ENCODE results near the gene ZNF853.

The ZNF853 gene

DNA sequence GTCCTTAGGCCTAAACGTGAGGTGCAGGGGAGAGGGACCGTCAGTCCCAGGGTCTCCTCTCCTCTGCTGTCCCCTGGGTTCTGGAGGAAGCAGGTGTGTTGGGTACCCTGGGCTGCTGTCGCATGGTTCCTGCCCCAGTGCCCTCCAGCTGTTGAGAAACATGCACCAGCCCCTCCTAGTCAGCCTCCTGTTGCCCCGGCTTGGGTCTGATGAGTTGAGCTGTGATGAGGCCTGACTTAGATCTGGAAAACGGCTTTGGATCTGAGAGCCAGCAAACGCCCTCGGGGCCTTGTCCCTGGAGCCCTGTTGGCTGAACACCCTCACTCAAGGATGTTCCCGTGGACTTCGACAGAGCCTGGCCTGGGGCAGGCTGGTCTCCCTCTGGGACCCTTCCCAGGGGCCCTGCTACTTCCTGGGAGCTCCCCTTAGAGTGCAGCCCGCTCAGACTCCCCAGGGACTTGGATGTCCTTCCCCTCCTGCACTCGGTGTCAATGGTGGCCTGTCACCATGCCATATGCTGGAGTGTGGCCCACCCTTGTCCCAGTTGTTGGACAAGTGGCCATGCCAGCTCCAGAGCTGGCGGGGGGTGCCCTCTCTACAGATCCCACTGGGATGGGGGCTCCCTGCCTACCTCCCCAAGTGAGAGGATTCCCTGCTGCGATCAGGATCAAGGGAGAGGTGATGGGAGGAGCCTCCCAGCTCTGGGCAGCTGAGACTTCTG is 34.0 kb downstream of the ZNF853 start:
- no peak overlapping the region for H3K4me3 ChIP-seq (ENCODE audit: low read depth, low read length)
- TF ChIP-seq, protein P1, sequence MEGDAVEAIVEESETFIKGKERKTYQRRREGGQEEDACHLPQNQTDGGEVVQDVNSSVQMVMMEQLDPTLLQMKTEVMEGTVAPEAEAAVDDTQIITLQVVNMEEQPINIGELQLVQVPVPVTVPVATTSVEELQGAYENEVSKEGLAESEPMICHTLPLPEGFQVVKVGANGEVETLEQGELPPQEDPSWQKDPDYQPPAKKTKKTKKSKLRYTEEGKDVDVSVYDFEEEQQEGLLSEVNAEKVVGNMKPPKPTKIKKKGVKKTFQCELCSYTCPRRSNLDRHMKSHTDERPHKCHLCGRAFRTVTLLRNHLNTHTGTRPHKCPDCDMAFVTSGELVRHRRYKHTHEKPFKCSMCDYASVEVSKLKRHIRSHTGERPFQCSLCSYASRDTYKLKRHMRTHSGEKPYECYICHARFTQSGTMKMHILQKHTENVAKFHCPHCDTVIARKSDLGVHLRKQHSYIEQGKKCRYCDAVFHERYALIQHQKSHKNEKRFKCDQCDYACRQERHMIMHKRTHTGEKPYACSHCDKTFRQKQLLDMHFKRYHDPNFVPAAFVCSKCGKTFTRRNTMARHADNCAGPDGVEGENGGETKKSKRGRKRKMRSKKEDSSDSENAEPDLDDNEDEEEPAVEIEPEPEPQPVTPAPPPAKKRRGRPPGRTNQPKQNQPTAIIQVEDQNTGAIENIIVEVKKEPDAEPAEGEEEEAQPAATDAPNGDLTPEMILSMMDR (IDR thresholded peaks at IDR 0.05; ENCODE audit: borderline replicate concordance, insufficient read depth, low read depth, low read length): no peak

DNA sequence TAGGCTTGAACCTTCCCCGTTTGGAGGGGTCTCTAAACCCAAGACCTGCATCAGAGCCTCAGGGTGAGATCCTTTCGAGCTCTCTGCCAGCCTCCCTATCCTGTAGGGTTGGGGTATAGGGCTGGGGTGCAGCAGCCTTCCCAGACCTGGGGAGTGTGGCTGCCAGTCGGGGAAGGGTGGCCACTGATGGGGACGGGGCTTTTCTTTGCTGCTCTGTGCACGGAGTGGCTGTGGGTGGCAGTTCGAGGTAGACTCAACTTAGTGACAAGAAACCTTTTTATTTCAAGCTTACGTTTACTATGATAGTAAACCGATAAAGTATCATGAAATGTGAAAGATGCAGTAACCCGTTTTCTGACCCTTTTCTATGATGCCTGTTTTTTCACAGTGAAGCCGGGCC is 34.7 kb downstream of the ZNF853 start:
- no peak overlapping the region for H3K4me3 ChIP-seq (ENCODE audit: low read depth, low read length)
- TF ChIP-seq, protein P1 (IDR thresholded peaks at IDR 0.05; ENCODE audit: borderline replicate concordance, insufficient read depth, low read depth, low read length): no peak

DNA sequence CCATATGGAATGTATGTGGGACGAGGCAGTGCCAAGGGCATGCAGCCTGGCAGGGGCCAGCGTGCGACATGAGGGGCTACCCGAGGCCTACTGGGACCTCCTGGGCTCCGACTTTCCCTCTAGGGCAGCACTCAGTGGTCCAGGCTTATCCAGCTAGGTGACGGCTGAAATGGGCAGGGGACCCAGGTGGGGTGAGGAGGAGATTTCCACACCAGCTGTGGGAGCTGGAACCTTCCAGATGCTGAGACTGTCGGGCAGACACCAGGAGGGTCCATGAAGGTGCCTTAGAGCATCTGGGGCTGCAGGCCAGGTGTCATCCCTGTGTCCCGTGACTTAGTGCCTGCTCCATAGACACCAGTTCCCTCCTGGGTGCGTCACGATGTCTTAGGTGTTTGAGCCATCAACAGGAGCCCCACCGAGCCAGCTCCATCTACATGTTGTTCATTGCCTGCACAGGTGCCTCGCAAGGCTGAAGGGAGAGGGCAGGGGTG is 35.2 kb downstream of the ZNF853 start:
- TF ChIP-seq, protein P1 (IDR thresholded peaks at IDR 0.05; ENCODE audit: borderline replicate concordance, insufficient read depth, low read depth, low read length): no peak
- no peak overlapping the region for H3K4me3 ChIP-seq (ENCODE audit: low read depth, low read length)

DNA sequence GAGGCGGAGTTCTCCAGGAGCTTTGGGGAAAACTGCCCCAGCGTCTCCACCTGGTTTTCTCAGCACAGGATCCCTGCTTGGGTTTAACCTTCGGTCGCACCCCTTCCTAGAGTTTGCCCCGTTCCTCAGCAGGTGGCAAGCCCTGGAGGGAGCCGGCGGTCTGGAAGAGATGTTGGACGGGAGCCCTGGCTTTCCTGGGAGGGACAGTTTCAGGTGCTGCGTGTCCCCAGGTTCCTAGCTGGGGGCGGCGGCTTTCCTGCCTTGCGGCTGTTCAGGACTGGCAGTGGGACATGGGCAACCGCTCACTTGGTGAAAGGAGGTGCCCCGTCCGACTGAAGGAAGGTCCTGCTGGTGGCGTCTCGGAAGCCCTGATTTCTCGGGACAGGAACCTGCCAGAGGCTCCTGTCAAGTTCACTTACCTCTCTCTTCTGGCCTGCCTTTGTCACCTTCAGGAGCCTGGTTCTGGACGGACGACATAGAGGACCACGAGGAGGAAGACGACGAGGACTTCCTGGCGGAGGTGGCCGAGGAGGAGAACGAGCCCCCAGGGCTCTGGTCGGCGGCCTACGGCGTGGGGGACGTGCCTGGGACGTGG is 36.5 kb downstream of the ZNF853 start:
- TF ChIP-seq, protein P1 (IDR thresholded peaks at IDR 0.05; ENCODE audit: borderline replicate concordance, insufficient read depth, low read depth, low read length): no peak

DNA sequence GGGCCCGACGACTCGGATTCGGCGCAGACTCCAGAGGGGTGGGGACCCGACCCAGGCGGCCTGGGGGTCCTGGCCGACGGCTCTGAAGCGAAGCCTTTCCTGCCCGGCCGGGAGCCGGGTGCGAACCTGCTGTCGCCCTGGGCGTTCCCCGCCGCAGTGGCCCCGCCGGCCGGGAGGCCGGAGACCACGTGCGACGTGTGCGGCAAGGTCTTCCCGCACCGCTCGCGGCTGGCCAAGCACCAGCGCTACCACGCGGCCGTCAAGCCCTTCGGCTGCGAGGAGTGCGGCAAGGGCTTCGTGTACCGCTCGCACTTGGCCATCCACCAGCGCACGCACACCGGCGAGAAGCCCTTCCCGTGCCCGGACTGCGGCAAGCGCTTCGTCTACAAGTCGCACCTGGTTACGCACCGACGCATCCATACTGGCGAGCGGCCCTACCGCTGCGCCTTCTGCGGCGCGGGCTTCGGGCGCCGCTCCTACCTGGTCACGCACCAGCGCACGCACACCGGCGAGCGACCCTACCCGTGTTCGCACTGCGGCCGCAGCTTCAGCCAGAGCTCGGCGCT is 37.1 kb downstream of the ZNF853 start:
- TF ChIP-seq, protein P1 (IDR thresholded peaks at IDR 0.05; ENCODE audit: borderline replicate concordance, insufficient read depth, low read depth, low read length): no peak
- H3K4me3 ChIP-seq (ENCODE audit: low read depth, low read length): no peak overlapping the region

More for the DNA sequence above, 36.5 kb downstream of the ZNF853 start:
- no peak overlapping the region for H3K4me3 ChIP-seq (ENCODE audit: low read depth, low read length)

DNA sequence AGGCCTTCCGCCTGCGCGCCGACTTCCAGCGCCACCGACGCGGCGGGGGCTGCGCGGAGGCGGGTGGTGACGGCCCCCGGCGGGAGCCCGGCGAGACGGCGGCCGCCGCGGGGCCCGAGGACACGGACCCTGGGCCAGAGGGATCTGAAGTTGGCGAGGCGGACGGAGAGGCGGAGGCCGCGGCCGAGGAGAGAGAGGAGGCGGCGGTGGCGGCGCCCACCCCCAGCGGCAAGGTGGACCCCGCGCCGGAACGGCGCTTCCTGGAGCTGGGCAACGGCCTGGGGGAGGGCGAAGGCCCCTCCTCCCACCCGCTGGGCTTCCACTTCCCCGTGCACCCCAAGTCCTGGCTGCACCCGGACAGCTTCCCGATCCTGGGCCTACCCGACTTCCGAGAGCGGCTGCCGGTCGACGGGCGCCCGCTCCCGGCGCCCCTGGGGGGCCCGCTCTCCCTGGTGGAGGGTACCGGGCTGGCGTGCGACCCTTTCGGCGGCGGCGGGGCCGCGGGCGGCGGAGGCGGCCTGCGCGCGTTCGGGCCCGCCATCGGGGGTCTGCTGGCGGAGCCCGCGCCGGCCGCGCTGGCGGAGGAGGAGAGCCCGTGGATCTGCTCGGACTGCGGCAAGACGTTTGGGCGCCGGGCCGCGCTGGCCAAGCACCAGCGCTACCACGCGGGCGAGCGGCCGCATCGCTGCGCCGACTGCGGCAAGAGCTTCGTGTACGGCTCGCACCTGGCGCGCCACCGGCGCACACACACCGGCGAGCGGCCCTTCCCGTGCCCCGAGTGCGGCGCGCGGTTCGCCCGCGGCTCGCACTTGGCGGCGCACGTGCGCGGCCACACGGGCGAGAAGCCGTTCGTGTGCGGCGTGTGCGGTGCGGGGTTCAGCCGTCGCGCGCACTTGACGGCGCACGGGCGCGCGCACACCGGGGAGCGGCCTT is 37.9 kb downstream of the ZNF853 start:
- TF ChIP-seq, protein P1 (IDR thresholded peaks at IDR 0.05; ENCODE audit: borderline replicate concordance, insufficient read depth, low read depth, low read length): no peak
- H3K4me3 ChIP-seq (ENCODE audit: low read depth, low read length): no peak overlapping the region
